22Rv1 (cell line): ENCODE data around the gene PPP1R3A.

Experiments
- H3K27ac ChIP-seq: fragments of 450-650 bp; 2 replicates; pipeline ENCODE4 v1.5.1; 2017
- CTCF ChIP-seq: fragments of 450-650 bp; IDR thresholded peaks from 2 replicates; pipeline ENCODE4 v1.5.1; 2017; ENCODE audit warnings: mild to moderate bottlenecking
- ZFX ChIP-seq: fragments of 450-650 bp; IDR thresholded peaks from 2 replicates; pipeline ENCODE4 v1.6.1; 2017; ENCODE audit warnings: antibody characterized with exemption, borderline replicate concordance

Gene PPP1R3A

GRCh38 chr7:113928112-113928511 lies 9.3 kb upstream of the PPP1R3A start:
- TF ChIP-seq ZFX (no peak), CTCF (no peak)
- H3K27ac ChIP-seq, result no peak overlapping the region

GRCh38 chr7:113922049-113922448 lies 3.2 kb upstream of the PPP1R3A start:
- H3K27ac ChIP-seq, result no peak overlapping the region
- TF ChIP-seq CTCF (no peak), ZFX (no peak)

DNA sequence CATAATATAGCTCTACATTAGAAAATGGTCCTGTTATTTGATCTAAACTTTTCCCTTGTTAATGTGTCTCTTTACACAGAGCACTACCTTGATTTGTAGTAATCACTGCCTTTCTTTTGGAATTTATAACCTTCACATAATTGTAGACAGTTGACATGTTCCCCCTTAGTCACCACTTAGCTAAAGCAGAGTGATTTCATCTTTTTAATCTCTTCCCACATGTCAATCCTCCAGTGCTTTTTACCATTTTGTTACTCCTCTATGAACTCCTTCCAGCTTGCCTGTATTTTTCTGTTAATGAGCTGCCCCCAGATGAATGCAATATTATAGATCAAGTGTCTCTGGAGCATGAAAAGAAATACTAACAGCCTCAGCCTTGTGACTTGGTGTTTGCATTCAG lies 2.6 kb upstream of the PPP1R3A start:
- TF ChIP-seq CTCF, result no peak
- TF ChIP-seq ZFX, result no peak
- H3K27ac ChIP-seq, result no peak overlapping the region

DNA sequence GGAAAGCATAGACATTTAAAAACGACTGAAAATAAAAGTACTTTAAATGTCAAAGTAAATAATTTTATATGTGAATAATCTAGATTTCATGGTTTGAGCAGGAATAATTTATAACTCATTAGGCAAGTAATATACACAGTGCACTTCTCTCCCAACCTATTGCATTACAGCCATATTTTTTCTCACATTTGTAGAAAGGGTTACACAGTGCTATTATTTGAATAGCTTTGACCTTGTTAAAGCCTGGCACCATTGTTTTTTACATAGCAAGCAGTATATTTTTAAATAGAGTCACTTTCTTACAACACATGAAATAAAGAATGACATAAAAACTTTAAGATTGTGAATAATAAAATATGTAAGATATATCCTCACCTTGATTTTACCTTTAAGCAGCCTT lies 969 bp downstream of the PPP1R3A start:
- TF ChIP-seq ZFX, result no peak
- H3K27ac ChIP-seq, result no peak overlapping the region

DNA sequence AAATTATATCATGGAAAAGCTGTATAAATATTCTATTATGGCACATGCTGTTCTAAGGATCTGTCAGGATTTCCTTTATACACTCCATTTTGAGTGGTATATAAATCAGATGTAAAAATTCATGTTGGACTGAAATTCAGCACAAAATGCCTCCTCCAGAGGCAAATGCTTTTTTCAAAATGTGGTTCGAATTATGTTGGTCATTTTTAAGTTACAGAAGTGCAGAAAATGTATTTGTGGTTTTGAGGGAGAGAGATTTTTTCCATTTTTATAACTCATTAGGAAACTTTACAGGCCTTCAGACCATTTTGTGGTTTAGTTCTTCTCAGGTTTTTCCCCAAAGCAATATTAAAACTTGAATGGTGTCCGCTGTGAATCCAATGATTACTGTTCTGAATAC lies 2.9 kb downstream of the PPP1R3A start:
- no peak for TF ChIP-seq CTCF
- TF ChIP-seq ZFX, result no peak
- no peak overlapping the region for H3K27ac ChIP-seq

DNA sequence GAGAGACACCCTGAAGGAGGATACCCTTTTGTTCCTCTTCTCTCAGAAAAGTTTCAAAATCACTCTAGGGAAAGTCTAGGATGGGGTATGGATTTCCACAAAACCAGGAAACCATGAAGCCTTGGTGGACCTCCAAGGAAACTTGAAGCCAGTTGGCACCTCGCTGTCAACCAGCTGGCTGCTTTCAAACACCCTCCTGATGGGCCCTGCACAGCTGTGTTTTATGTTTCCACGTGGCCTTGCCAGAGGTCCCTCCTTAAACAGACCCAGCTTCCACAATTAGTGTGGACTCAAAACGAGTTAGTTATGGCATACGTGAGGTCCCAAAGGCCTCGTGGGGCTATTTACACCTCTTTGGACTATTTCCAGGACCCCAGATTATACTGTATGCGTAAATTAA lies 5.9 kb downstream of the PPP1R3A start:
- TF ChIP-seq CTCF, result no peak
- TF ChIP-seq ZFX, result no peak
- no peak overlapping the region for H3K27ac ChIP-seq

GRCh38 chr7:113907617-113908016 lies 11.2 kb downstream of the PPP1R3A start:
- TF ChIP-seq CTCF, result no peak
- H3K27ac ChIP-seq, result no peak overlapping the region

- H3K27ac ChIP-seq, result no peak overlapping the region
- TF ChIP-seq ZFX (no peak), CTCF (no peak)
These were observed 14.3 kb downstream of the PPP1R3A start for GRCh38 chr7:113904521-113904920.
